OCI-LY3 (cell line): ENCODE data around the gene MTX1.

ENCODE experiments used
- H2AFZ ChIP-seq: fragments of 200-600, 300-600 bp; shearing (Covaris generic); 2 replicates; pipeline ENCODE4 v1.6.0; 2014; ENCODE audit warnings: antibody characterized with exemption, low read depth, low read length
- H3K27ac ChIP-seq: fragments of 200-600, 300-600 bp; sonication (generic); 2 replicates; pipeline ENCODE4 v1.5.1; 2014; ENCODE audit warnings: mild to moderate bottlenecking, low read length, moderate library complexity, mixed read lengths
- H3K27me3 ChIP-seq: fragments of 200-600, 300-600 bp; sonication (generic); 2 replicates; pipeline ENCODE4 v1.6.1; 2014; ENCODE audit warnings: low read depth, low read length, mixed read lengths
- H3K36me3 ChIP-seq: fragments of 200-600, 300-600 bp; sonication (generic); replicated peaks from 2 replicates; pipeline ENCODE3; 2014; ENCODE audit warnings: low read depth, low read length, mixed read lengths
- H3K4me1 ChIP-seq: fragments of 300-600, 200-600 bp; sonication (generic); 2 replicates; pipeline ENCODE4 v1.6.1; 2014; ENCODE audit warnings: low read length, mixed read lengths
- H3K4me2 ChIP-seq: fragments of 200-600, 300-600 bp; sonication (generic); 2 replicates; pipeline ENCODE4 v1.6.1; 2014; ENCODE audit warnings: low read length, mixed read lengths
- H3K4me3 ChIP-seq: fragments of 300-600, 200-600 bp; sonication (generic); 2 replicates; pipeline ENCODE4 v1.5.1; 2014; ENCODE audit warnings: antibody characterized with exemption, mild to moderate bottlenecking, low read length, moderate library complexity
- H3K79me2 ChIP-seq: fragments of 300-600, 200-600 bp; shearing (Covaris generic); 2 replicates; pipeline ENCODE4 v1.6.1; 2014; ENCODE audit warnings: mild to moderate bottlenecking, low read length, mixed read lengths
- H3K9ac ChIP-seq: fragments of 300-600, 200-600 bp; shearing (Covaris generic); 2 replicates; pipeline ENCODE4 v1.6.0; 2014; ENCODE audit warnings: mild to moderate bottlenecking, low read length, moderate library complexity
- H3K9me3 ChIP-seq: fragments of 200-600, 300-600 bp; shearing (Covaris generic); 2 replicates; pipeline ENCODE4 v1.6.1; 2014; ENCODE audit warnings: low read length, mixed read lengths; ENCODE audit not compliant: insufficient read depth
- H4K20me1 ChIP-seq: fragments of 200-600, 300-600 bp; sonication (generic); 2 replicates; pipeline ENCODE4 v1.6.1; 2016; ENCODE audit warnings: low read length, mixed read lengths; ENCODE audit not compliant: insufficient read depth
- EZH2phosphoT487 ChIP-seq: fragments of 200-600 bp; shearing (Covaris generic); IDR thresholded peaks from 2 replicates; pipeline ENCODE4 v1.6.1; 2018; ENCODE audit warnings: antibody characterized with exemption, mixed run types, low read depth
- TF ChIP-seq, protein P1 (sequence below): fragments of 200-600, 300-600 bp; sonication (generic); IDR thresholded peaks from 2 replicates; pipeline ENCODE4 v1.5.1; 2014; ENCODE audit warnings: antibody characterized with exemption, low read length, low read depth

Gene MTX1

DNA sequence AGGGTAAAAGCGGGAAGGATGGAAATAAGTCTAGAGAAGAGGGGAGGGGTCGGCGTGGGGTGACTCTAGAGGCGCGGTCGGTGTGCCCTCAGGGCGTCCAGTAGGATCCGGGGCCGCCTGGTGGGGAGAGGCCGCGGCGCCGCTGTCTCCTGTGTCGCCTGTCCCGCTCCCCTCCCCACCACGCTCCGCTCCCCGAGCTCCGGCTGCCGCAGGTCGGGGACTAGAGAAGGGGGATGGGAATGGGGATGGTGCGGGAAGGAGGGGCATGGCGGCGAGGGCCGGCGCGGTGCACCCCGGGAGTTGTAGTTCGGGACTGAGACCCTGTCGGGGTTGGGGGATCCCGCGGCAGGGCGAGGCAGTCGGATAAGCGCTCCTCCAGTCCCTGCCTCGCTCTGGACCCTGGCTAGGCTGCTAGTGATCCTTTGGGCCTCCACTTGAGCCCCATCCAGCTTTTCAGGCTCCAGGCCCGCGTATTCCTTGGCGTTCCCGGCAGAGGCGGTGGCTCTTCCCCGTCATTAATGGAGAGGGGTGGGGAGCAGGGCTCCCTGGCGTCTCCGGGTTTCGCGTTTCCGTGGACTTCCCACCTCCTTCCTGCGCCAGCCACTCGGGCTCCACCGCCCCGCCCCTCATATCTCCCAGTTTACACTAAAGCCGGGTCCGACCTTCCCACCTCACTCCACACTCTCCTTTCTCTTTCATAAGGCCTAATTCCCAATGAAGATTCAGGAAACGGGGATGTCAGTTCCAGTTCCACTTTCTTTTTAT is 46.9 kb downstream of the MTX1 start, which contains the start of gene ENTREP3:
TSS of gene ENTREP3 (minus strand) at position 241 of the 765 bp plus-strand sequence. CDS start 606 bp downstream, outside the sequence.
- Histone ChIP-seq H3K9ac (peak within 1 kb of the TSS; percentile 68), H3K36me3 (peaks cover 24% of the 10 kb centered on the region), H3K79me2 (peaks cover 8% of the 10 kb centered on the region), H3K4me3 (peak within 1 kb of the TSS; percentile 83), H3K4me1 (peaks cover 18% of the 10 kb centered on the region), H3K27me3 (no peaks in the 10 kb centered on the region), H3K9me3 (no peaks in the 10 kb centered on the region), H3K27ac (peak within 1 kb of the TSS; percentile 13), H3K4me2 (peak within 1 kb of the TSS; percentile 89), H4K20me1 (no peaks in the 10 kb centered on the region), H2AFZ (peak within 1 kb of the TSS; percentile 3; the same call in 1 of the 2 replicates)
- no peak for TF ChIP-seq EZH2phosphoT487
- TF ChIP-seq, protein P1, sequence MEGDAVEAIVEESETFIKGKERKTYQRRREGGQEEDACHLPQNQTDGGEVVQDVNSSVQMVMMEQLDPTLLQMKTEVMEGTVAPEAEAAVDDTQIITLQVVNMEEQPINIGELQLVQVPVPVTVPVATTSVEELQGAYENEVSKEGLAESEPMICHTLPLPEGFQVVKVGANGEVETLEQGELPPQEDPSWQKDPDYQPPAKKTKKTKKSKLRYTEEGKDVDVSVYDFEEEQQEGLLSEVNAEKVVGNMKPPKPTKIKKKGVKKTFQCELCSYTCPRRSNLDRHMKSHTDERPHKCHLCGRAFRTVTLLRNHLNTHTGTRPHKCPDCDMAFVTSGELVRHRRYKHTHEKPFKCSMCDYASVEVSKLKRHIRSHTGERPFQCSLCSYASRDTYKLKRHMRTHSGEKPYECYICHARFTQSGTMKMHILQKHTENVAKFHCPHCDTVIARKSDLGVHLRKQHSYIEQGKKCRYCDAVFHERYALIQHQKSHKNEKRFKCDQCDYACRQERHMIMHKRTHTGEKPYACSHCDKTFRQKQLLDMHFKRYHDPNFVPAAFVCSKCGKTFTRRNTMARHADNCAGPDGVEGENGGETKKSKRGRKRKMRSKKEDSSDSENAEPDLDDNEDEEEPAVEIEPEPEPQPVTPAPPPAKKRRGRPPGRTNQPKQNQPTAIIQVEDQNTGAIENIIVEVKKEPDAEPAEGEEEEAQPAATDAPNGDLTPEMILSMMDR = no peak

DNA sequence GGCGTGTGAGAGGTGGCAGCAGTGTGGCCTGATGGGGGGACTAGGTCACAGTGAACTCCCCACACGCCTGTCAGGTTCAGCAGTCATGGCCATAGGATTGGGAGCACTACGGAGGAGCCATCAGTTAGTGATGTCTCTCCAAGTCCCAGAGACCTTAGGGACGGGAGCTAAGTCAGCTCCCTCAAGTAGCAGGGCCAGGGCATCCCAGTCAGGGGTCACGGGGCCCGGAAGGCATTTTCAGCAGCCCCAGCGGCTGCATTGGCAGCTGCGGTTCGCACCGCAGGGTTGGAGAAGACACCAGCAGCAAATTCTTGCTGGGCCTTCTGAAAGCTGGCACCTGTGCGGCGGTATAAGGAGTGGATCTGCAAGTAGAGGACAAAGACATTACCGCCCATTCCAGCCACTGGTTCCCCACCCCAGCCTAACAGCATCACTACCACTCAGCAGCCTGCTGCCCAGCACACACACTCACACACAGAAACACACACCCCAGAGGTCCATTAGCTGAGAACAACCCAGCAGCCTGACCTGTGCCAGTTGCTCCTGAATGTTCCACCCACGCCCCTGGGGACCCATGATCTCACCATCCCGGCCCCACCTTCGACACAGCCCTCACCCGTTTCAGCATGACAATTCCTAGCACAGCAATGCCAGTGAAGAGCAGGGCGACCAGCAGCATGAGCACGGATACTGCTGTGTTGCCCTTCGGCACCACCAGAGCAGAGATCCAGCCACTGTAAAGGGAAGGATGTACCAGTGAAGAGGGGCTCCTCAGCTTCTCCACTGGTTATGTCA is 47.8 kb downstream of the MTX1 start:
- H3K9me3 ChIP-seq = no peaks in the 10 kb centered on the region
- TF ChIP-seq, protein P1 = no peak
- no peak for TF ChIP-seq EZH2phosphoT487
- H3K4me3 ChIP-seq = no peak overlapping the region
- H3K79me2 ChIP-seq = peaks cover 17% of the 10 kb centered on the region
- peaks cover 25% of the 10 kb centered on the region for H3K36me3 ChIP-seq
- no peaks in the 10 kb centered on the region for H3K27me3 ChIP-seq
- peaks cover 20% of the 10 kb centered on the region for H3K4me1 ChIP-seq
- H3K27ac ChIP-seq = no peak overlapping the region
- no peak overlapping the region for H3K4me2 ChIP-seq
- no peak overlapping the region for H3K9ac ChIP-seq
- no peaks in the 10 kb centered on the region for H4K20me1 ChIP-seq
- H2AFZ ChIP-seq = no peak overlapping the region

DNA sequence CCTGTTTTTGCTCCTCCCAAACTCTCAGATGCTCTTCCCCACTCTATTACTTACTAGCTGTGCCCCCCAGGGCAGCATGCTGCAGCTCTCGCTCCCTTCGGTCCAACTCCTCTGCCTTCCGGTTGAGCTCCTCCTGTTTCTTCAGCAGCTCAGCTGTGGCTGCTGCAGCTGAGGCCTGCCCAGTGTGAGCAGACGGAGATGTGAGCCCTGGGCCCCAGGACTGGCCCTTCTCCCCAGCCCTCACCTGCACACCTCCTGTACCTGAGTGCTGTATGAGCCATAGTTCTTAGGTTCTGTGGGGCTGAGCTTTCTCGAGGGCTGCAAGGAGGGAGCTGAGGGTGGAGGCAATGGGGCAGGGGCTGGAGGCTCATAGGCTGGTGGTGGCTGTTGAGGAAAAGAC is 51.8 kb downstream of the MTX1 start:
- Histone ChIP-seq H3K9ac (no peak overlapping the region), H4K20me1 (no peaks in the 10 kb centered on the region), H2AFZ (no peak overlapping the region), H3K79me2 (peaks cover 20% of the 10 kb centered on the region), H3K27ac (no peak overlapping the region), H3K36me3 (peaks cover 47% of the 10 kb centered on the region), H3K27me3 (no peaks in the 10 kb centered on the region), H3K4me3 (no peak overlapping the region), H3K4me2 (peak overlapping the region; percentile 94; the same call in 1 of the 2 replicates), H3K4me1 (peaks cover 14% of the 10 kb centered on the region), H3K9me3 (no peaks in the 10 kb centered on the region)
- TF ChIP-seq EZH2phosphoT487 = no peak
- TF ChIP-seq, protein P1 = no peak

DNA sequence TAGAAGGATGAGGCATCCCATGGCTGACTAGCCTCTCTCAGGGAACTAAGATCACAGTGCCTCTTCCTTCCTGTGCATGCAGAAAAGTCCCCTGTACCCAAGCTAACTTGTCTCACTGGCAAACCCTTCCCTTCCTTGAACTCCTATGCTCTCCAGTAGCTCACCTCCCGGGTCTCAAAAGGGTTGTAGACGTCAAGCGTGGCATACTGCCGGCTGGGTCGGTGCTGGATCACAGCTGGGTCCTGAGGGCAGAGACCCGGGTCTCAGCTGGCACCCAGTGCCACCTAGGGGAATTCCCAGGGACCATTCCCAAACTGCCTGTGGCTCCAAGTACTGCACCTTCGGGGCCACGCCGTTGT is 53.0 kb downstream of the MTX1 start:
- peak overlapping the region; percentile 94 for H3K4me2 ChIP-seq
- TF ChIP-seq EZH2phosphoT487 = no peak
- TF ChIP-seq, protein P1 = no peak

More for the DNA sequence above, 53.0 kb downstream of the MTX1 start:
- Histone ChIP-seq H3K36me3 (peaks cover 49% of the 10 kb centered on the region), H2AFZ (no peak overlapping the region), H3K9ac (peak overlapping the region; percentile 89), H3K27ac (peak overlapping the region; percentile 62), H3K4me3 (peak overlapping the region; percentile 85), H3K79me2 (peaks cover 20% of the 10 kb centered on the region), H3K27me3 (no peaks in the 10 kb centered on the region), H3K9me3 (no peaks in the 10 kb centered on the region), H4K20me1 (no peaks in the 10 kb centered on the region), H3K4me1 (peaks cover 14% of the 10 kb centered on the region)
